Esophagus squamous epithelium (tissue), 4 donors: ENCODE data around the gene HSPA12A.

Experiments used
- CTCF ChIP-seq, 6 experiments: fragments of 450-650 bp in 4 of 6; fragments of 200-600 bp in 2 of 6; sonication (generic) in 2 of 6; IDR thresholded peaks; one replicate each; pipeline ENCODE4 v1.5.1; 2016 to 2019; ENCODE audit warnings: antibody characterized with exemption in 6 of 6, mild to moderate bottlenecking in 4 of 6, moderate library complexity in 4 of 6
- POLR2A ChIP-seq, 4 donors: fragments of 450-650 bp; IDR thresholded peaks; one replicate each; pipeline ENCODE4 v1.6.1; 2017; ENCODE audit warnings: antibody characterized with exemption in 4 of 4, mild to moderate bottlenecking in 4 of 4, moderate library complexity in 3 of 4

GRCh38 chr10:116718058-116718457 is 24.3 kb downstream of the HSPA12A start:
- TF ChIP-seq CTCF (IDR thresholded peaks at IDR 0.05) (no peak), POLR2A (IDR thresholded peaks at IDR 0.05) (no peak)
